Astrocyte (in vitro differentiated cells and primary cell): ENCODE data around the gene FUT8.

ENCODE experiments used
- EZH2 ChIP-seq: IDR thresholded peaks from 2 replicates; pipeline ENCODE4 v1.6.1; 2012; ENCODE audit warnings: mild to moderate bottlenecking, low read length, inconsistent platforms; ENCODE audit not compliant: insufficient read depth
- TF ChIP-seq, protein P1 (sequence below): IDR thresholded peaks from 2 replicates; pipeline ENCODE4 v1.5.1; 2011; ENCODE audit warnings: low read depth, mild to moderate bottlenecking, inconsistent platforms, low read length, moderate library complexity; ENCODE audit not compliant: insufficient read depth

GRCh38 chr14:65783576-65783975 is 371.0 kb downstream of the FUT8 start:
- TF ChIP-seq EZH2, result no peak
- TF ChIP-seq, protein P1, sequence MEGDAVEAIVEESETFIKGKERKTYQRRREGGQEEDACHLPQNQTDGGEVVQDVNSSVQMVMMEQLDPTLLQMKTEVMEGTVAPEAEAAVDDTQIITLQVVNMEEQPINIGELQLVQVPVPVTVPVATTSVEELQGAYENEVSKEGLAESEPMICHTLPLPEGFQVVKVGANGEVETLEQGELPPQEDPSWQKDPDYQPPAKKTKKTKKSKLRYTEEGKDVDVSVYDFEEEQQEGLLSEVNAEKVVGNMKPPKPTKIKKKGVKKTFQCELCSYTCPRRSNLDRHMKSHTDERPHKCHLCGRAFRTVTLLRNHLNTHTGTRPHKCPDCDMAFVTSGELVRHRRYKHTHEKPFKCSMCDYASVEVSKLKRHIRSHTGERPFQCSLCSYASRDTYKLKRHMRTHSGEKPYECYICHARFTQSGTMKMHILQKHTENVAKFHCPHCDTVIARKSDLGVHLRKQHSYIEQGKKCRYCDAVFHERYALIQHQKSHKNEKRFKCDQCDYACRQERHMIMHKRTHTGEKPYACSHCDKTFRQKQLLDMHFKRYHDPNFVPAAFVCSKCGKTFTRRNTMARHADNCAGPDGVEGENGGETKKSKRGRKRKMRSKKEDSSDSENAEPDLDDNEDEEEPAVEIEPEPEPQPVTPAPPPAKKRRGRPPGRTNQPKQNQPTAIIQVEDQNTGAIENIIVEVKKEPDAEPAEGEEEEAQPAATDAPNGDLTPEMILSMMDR, result no peak
